ENCODE measurements around the gene EIF5AL1. TPM values are rescaled to one million over a fixed set of nuclear protein-coding genes. Genes with fewer than 3 reads are reported as not detected.
A peak's percentile ranks its signal among the peaks of the same experiment; 100 is the strongest.

EIF5AL1 gene
- total and polyA plus RNA-seq, 12 donors: 0.10 to 1.9 (median 0.43) TPM; not detected in 3

- 62 to 69% (median 64%) methylated on average over 10 of the region's 10 CpGs for WGBS, 4 donors
- H3K27me3 ChIP-seq: no peaks in the 10 kb centered on the region
- DNase-seq: peak; percentile 37 to 82 (median 61)
- peaks cover 0 to 9% of the 10 kb centered on the region in 2 donors for H3K4me1 ChIP-seq (replicated peaks in 1 of 2)
- no peaks in the 10 kb centered on the region for H3K9me3 ChIP-seq (replicated peaks in 1 of 3)
- no peaks in the 10 kb centered on the region for H3K36me3 ChIP-seq (replicated peaks in 1 of 2)
- H3K27ac ChIP-seq: peak overlapping the region in 3 of 5 donors; percentile 52 to 66 (median 64)
- intact Hi-C loops (cut with DNase I): no loop called here
- TF ChIP-seq, protein P1, sequence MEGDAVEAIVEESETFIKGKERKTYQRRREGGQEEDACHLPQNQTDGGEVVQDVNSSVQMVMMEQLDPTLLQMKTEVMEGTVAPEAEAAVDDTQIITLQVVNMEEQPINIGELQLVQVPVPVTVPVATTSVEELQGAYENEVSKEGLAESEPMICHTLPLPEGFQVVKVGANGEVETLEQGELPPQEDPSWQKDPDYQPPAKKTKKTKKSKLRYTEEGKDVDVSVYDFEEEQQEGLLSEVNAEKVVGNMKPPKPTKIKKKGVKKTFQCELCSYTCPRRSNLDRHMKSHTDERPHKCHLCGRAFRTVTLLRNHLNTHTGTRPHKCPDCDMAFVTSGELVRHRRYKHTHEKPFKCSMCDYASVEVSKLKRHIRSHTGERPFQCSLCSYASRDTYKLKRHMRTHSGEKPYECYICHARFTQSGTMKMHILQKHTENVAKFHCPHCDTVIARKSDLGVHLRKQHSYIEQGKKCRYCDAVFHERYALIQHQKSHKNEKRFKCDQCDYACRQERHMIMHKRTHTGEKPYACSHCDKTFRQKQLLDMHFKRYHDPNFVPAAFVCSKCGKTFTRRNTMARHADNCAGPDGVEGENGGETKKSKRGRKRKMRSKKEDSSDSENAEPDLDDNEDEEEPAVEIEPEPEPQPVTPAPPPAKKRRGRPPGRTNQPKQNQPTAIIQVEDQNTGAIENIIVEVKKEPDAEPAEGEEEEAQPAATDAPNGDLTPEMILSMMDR (IDR thresholded peaks at IDR 0.05): peak; percentile 42 to 85 (median 70)
- TF ChIP-seq POLR2A (IDR thresholded peaks at IDR 0.05): no peak
- H3K4me3 ChIP-seq: no peak overlapping the region
Observed at GRCh38 chr10:79487296-79488194, 24.8 kb upstream of the EIF5AL1 start.

DNA sequence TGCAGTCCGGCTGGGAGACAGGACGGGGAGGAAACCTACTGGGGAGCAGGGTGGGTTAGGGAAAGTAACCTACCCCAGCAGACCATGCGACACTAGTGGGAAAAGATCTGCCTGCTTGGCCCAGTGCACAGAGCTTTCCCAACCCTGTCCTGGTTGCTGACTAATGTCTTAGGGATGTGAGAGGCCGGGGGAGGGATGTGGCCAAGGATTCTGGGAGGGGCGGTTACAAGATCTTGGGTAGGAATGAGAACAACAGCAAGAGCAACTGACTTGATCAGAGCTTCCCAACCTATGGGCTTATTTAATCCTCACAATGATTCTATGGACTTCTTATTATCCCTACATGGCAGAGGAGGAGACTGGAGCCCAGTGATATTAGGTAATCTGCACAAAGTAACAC, 24.0 kb upstream of the EIF5AL1 start:
- Histone ChIP-seq H3K9me3 (replicated peaks in 1 of 3) (no peaks in the 10 kb centered on the region), H3K36me3 (replicated peaks in 1 of 2) (no peaks in the 10 kb centered on the region), H3K4me1 (replicated peaks in 1 of 2) (peaks cover 0 to 9% of the 10 kb centered on the region in 2 donors), H3K27ac (peak overlapping the region in 3 of 5 donors; percentile 52 to 66 (median 64)), H3K27me3 (no peaks in the 10 kb centered on the region), H3K4me3 (no peak overlapping the region)
- WGBS, 4 donors: 55 to 66% (median 59%) methylated on average over 5 of the region's 5 CpGs
- intact Hi-C loops (cut with DNase I): no loop called here
- TF ChIP-seq POLR2A (IDR thresholded peaks at IDR 0.05): no peak
- TF ChIP-seq, protein P1 (IDR thresholded peaks at IDR 0.05): no peak
- peak in 6 of 7 donors; percentile 42 to 86 (median 60) for DNase-seq

DNA sequence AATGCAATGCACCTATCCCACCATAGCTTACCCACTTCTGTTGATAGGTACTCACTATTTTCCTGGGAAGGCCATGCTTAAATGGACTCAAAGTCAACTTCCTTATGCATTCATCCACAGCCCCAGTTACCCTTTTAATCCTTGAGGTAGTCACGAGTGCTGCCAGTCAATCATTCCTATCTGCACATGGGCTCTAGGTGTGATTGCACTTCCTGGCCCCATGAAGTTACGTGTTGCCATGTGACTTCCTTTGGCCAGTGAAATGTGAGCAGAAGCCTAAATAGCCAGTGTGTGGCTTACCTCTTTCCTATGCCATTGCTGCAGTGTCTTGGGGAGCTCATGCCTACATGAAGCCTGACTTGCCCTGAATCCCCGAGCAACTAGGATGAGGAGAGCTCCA, 23.5 kb upstream of the EIF5AL1 start:
- intact Hi-C loops (cut with DNase I): no loop called here
- DNase-seq: peak in 1 of 7 donors; percentile 33
- Histone ChIP-seq H3K4me1 (replicated peaks in 1 of 2) (peaks cover 0 to 9% of the 10 kb centered on the region in 2 donors), H3K27ac (peak overlapping the region in 1 of 5 donors; percentile 64), H3K36me3 (replicated peaks in 1 of 2) (no peaks in the 10 kb centered on the region), H3K27me3 (no peaks in the 10 kb centered on the region), H3K9me3 (replicated peaks in 1 of 3) (no peaks in the 10 kb centered on the region), H3K4me3 (no peak overlapping the region)
- TF ChIP-seq, protein P1 (IDR thresholded peaks at IDR 0.05): no peak
- TF ChIP-seq POLR2A (IDR thresholded peaks at IDR 0.05): no peak
- WGBS, 4 donors: 57 to 82% (median 79%) methylated on average over 3 of the region's 3 CpGs

- Histone ChIP-seq H3K27me3 (no peaks in the 10 kb centered on the region), H3K4me1 (replicated peaks in 1 of 2) (peaks cover 0 to 9% of the 10 kb centered on the region in 2 donors), H3K27ac (peak overlapping the region in 2 of 5 donors; percentile 21 to 33), H3K9me3 (replicated peaks in 1 of 3) (no peaks in the 10 kb centered on the region), H3K36me3 (replicated peaks in 1 of 2) (no peaks in the 10 kb centered on the region), H3K4me3 (no peak overlapping the region)
- intact Hi-C loops (cut with DNase I): loop anchor here (5.0 to 10.0 kb wide), 2 partner anchors 113 to 116 kb away; no protein-coding TSS in a partner anchor
- 63 to 89% (median 77%) methylated on average over 3 to 9 of the region's 9 CpGs for WGBS, 4 donors
- no peak for TF ChIP-seq POLR2A (IDR thresholded peaks at IDR 0.05)
- TF ChIP-seq, protein P1 (IDR thresholded peaks at IDR 0.05): no peak
- peak in 2 of 7 donors; percentile 24 to 51 for DNase-seq
Observed at GRCh38 chr10:79490400-79491142, 21.8 kb upstream of the EIF5AL1 start.
